Astrocyte (in vitro differentiated cells and primary cell): Measurements from ENCODE around the gene AMT.

Experiments used
- EZH2 ChIP-seq: IDR thresholded peaks from 2 replicates; pipeline ENCODE4 v1.6.1; 2012; ENCODE audit warnings: mild to moderate bottlenecking, low read length, inconsistent platforms; ENCODE audit not compliant: insufficient read depth
- TF ChIP-seq, protein P1 (sequence below): IDR thresholded peaks from 2 replicates; pipeline ENCODE4 v1.5.1; 2011; ENCODE audit warnings: low read depth, mild to moderate bottlenecking, inconsistent platforms, low read length, moderate library complexity; ENCODE audit not compliant: insufficient read depth

DNA sequence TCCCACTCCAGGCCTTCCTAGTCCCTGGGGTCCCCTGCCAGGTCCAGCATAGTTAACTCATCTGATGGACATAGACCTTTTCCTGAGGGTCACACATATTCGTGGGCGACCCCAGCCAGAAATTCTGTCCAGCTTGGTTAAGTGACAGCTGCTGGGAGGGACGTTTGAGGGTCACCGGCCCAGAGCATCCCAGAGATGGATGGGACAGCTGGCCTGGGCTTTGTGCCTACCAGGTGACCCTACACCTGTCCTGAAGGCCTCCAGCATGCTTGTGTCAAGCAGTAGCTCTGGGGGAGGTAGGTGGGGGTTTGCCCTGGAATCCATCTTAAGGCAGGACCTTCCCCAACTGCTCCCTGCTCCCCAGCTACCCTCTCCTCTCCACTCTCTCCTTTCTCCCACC is 38.7 kb upstream of the AMT start:
- TF ChIP-seq, protein P1, sequence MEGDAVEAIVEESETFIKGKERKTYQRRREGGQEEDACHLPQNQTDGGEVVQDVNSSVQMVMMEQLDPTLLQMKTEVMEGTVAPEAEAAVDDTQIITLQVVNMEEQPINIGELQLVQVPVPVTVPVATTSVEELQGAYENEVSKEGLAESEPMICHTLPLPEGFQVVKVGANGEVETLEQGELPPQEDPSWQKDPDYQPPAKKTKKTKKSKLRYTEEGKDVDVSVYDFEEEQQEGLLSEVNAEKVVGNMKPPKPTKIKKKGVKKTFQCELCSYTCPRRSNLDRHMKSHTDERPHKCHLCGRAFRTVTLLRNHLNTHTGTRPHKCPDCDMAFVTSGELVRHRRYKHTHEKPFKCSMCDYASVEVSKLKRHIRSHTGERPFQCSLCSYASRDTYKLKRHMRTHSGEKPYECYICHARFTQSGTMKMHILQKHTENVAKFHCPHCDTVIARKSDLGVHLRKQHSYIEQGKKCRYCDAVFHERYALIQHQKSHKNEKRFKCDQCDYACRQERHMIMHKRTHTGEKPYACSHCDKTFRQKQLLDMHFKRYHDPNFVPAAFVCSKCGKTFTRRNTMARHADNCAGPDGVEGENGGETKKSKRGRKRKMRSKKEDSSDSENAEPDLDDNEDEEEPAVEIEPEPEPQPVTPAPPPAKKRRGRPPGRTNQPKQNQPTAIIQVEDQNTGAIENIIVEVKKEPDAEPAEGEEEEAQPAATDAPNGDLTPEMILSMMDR = no peak
- no peak for TF ChIP-seq EZH2
